ENCODE measurements around the gene ZC3HAV1.

GRCh38 chr7:139049936-139050335 is 59.6 kb downstream of the ZC3HAV1 start:
- TF ChIP-seq EZH2 (IDR thresholded peaks at IDR 0.05; ENCODE audit: borderline replicate concordance, low read length) (no peak), CTCF (IDR thresholded peaks at IDR 0.05; ENCODE audit: low read length) (no peak)

All from OCI-LY1 (cell line).